K562 (cell line): Measurements from ENCODE around the gene SETD1B. TPM values are rescaled to one million over a fixed set of nuclear protein-coding genes. Genes with fewer than 3 reads are reported as not detected.

Source experiments
- ETV1 ChIP-seq: fragments of 450-650 bp; conservative IDR thresholded peaks from 2 replicates; pipeline ENCODE4 v1.6.1; 2016; ENCODE audit warnings: missing genetic modification characterization, control low read depth, low read depth, missing compliant biosample characterization
- FOS ChIP-seq: IDR thresholded peaks from 3 replicates; pipeline ENCODE4 v1.6.1; 2011; ENCODE audit not compliant: insufficient read length; ENCODE audit errors: extremely low read depth
- NBN ChIP-seq: fragments of 450-650 bp; IDR thresholded peaks from 2 replicates; pipeline ENCODE4 v1.6.1; 2016; ENCODE audit warnings: low read depth, mild to moderate bottlenecking
- OTX1 ChIP-seq: fragments of 450-650 bp; formaldehyde crosslinking; IDR thresholded peaks from 2 replicates; pipeline ENCODE4 v1.4.0; 2022; ENCODE audit warnings: mild to moderate bottlenecking
- RBM22 ChIP-seq: fragments of 200-400 bp; formaldehyde crosslinking; IDR thresholded peaks from 2 replicates; pipeline ENCODE4 v1.6.1; 2018; ENCODE audit warnings: low read length, low read depth; ENCODE audit not compliant: poor library complexity, severe bottlenecking
- ZNF57 ChIP-seq: fragments of 450-650 bp; formaldehyde crosslinking; IDR thresholded peaks from 2 replicates; pipeline ENCODE4 v1.4.0; 2020; ENCODE audit warnings: mild to moderate bottlenecking, moderate library complexity
- polyA plus RNA-seq, 8 experiments: library from polyadenylated mRNA; depleted of rRNA in 4 of 8; stranded (reverse) in 5 of 8; unstranded in 3 of 8; fragments of >200 nt; fragmentation: Nextera tagmentation in 2 of 8; fragmentation: Illumina TruSeq in 1 of 8; extraction: Ambion mirVana in 2 of 8; extraction: Trizol in 1 of 8; gene quantifications; 2 replicates each; pipeline versions ENCODE4 v1.2.1 to v1.2.3, GENCODE V29; 2011 to 2014; ENCODE audit warnings: inconsistent platforms in 1 of 8, missing spikeins in 1 of 8
- total RNA-seq, 7 experiments: library from RNA; depleted of rRNA in 6 of 7; stranded (reverse); fragments of >200 nt in 6 of 7; fragmentation: Illumina TruSeq in 2 of 7; extraction: Trizol in 2 of 7; gene quantifications; 2 replicates each; pipeline versions ENCODE4 v1.2.1 to v1.2.3, GENCODE V29; 2011 to 2021; ENCODE audit warnings: low replicate concordance in 1 of 7
- TF ChIP-seq, protein P1 (sequence below), 2 experiments: fragments of 150-350 bp in 1 of 2; IDR thresholded peaks; 2 replicates each; pipeline ENCODE4 v1.6.1; 2012 to 2016; ENCODE audit warnings: low read depth in 2 of 2, low read length in 2 of 2, mild to moderate bottlenecking in 1 of 2, moderate library complexity in 1 of 2
- TF ChIP-seq, protein P2 (sequence below): fragments of 250-450 bp; sonication (Bioruptor Pico); IDR thresholded peaks from 2 replicates; pipeline ENCODE4 v1.4.0; 2020; ENCODE audit warnings: mild to moderate bottlenecking
- TF ChIP-seq, protein P3 (sequence below), 2 experiments: fragments of 200-800 bp in 1 of 2; sonication (Bioruptor generic) in 1 of 2; sonication (generic) in 1 of 2; formaldehyde crosslinking in 1 of 2; IDR thresholded peaks in 1 of 2; conservative IDR thresholded peaks in 1 of 2; 2 replicates each; pipeline versions ENCODE4 v1.5.0 to v1.6.1; 2016 to 2020; ENCODE audit warnings: missing compliant biosample characterization in 1 of 2, missing genetic modification characterization in 1 of 2, missing genetic modification reagents in 1 of 2
- TF ChIP-seq, protein P4 (sequence below): fragments of 250-450 bp; sonication (Bioruptor Pico); IDR thresholded peaks from 2 replicates; pipeline ENCODE4 v1.8.0; 2022; ENCODE audit warnings: inconsistent platforms, mild to moderate bottlenecking, moderate library complexity, borderline replicate concordance
- TF ChIP-seq, protein P5 (sequence below): IDR thresholded peaks from 3 replicates; pipeline ENCODE4 v1.6.1; 2011; ENCODE audit warnings: borderline replicate concordance, mild to moderate bottlenecking, moderate library complexity; ENCODE audit not compliant: insufficient read length; ENCODE audit errors: extremely low read depth

Gene SETD1B
- total and polyA plus RNA-seq, 9 of the 15 experiments (the other 6 are each of a cell fraction or from before 2014, with no cell fraction given), result 0.48 to 26.6 (median 2.3) TPM

DNA sequence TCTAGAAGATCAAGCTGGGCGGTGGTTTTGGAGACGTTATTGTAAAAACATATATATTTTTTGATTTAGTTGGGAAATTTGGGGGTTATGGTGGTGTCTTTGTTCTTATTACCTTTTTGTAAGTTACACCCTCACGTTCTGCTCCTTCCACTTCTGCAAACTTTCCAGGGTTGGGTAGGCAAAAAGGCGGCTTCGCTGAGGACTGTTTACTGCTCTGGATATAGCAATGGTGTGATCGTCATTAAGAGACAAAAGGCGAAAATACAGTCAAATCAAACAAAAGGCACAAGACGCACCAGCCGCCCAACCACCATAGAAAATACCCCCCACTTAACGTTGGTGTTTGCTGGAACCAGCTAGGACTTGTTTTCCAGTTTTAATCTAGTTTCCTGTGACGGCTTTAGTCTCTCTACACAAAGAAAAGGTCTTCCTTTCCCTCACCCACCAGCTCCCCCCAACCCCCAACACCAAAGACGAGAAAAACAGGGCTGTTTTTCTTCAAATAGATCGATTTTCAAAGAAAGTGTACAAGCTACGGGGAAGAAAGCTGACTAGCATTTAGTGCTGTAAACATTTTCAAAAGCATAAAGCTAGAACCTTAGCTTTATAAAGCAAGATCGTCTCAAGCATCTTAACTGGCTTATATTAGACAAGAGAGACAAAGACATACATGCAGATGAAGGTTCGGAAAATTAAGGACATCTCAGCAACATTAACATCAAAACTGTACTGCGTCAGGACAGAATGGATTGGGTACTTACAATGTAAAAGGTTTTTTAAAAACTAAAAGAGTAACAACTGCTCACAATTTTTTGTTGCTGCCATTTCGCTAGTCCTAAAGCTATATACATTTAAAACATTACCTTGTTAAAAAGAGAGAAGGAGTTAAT, 2.0 kb upstream of the SETD1B start (continued):
- TF ChIP-seq RBM22 (no peak), FOS (no peak), ZNF57 (no peak), OTX1 (CRISPR knock-in tag) (no peak), NBN (no peak), ETV1 (tag) (0 out of 2 replicates have a peak, but pooled peaks have one; percentile 6)
- TF ChIP-seq, protein P1, sequence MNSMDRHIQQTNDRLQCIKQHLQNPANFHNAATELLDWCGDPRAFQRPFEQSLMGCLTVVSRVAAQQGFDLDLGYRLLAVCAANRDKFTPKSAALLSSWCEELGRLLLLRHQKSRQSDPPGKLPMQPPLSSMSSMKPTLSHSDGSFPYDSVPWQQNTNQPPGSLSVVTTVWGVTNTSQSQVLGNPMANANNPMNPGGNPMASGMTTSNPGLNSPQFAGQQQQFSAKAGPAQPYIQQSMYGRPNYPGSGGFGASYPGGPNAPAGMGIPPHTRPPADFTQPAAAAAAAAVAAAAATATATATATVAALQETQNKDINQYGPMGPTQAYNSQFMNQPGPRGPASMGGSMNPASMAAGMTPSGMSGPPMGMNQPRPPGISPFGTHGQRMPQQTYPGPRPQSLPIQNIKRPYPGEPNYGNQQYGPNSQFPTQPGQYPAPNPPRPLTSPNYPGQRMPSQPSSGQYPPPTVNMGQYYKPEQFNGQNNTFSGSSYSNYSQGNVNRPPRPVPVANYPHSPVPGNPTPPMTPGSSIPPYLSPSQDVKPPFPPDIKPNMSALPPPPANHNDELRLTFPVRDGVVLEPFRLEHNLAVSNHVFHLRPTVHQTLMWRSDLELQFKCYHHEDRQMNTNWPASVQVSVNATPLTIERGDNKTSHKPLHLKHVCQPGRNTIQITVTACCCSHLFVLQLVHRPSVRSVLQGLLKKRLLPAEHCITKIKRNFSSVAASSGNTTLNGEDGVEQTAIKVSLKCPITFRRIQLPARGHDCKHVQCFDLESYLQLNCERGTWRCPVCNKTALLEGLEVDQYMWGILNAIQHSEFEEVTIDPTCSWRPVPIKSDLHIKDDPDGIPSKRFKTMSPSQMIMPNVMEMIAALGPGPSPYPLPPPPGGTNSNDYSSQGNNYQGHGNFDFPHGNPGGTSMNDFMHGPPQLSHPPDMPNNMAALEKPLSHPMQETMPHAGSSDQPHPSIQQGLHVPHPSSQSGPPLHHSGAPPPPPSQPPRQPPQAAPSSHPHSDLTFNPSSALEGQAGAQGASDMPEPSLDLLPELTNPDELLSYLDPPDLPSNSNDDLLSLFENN (IDR thresholded peaks at IDR 0.05; ENCODE audit: low read depth in 2 of 2, low read length in 2 of 2), result no peak
- TF ChIP-seq, protein P2, sequence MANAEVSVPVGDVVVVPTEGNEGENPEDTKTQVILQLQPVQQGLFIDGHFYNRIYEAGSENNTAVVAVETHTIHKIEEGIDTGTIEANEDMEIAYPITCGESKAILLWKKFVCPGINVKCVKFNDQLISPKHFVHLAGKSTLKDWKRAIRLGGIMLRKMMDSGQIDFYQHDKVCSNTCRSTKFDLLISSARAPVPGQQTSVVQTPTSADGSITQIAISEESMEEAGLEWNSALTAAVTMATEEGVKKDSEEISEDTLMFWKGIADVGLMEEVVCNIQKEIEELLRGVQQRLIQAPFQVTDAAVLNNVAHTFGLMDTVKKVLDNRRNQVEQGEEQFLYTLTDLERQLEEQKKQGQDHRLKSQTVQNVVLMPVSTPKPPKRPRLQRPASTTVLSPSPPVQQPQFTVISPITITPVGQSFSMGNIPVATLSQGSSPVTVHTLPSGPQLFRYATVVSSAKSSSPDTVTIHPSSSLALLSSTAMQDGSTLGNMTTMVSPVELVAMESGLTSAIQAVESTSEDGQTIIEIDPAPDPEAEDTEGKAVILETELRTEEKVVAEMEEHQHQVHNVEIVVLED (CRISPR knock-in tag), result no peak
- TF ChIP-seq, protein P3, sequence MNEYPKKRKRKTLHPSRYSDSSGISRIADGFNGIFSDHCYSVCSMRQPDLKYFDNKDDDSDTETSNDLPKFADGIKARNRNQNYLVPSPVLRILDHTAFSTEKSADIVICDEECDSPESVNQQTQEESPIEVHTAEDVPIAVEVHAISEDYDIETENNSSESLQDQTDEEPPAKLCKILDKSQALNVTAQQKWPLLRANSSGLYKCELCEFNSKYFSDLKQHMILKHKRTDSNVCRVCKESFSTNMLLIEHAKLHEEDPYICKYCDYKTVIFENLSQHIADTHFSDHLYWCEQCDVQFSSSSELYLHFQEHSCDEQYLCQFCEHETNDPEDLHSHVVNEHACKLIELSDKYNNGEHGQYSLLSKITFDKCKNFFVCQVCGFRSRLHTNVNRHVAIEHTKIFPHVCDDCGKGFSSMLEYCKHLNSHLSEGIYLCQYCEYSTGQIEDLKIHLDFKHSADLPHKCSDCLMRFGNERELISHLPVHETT (CRISPR knock-in tag; conservative IDR thresholded peaks at IDR 0.05 in 1 of 2, IDR thresholded peaks at IDR 0.05 in 1 of 2), result no peak
- TF ChIP-seq, protein P4, sequence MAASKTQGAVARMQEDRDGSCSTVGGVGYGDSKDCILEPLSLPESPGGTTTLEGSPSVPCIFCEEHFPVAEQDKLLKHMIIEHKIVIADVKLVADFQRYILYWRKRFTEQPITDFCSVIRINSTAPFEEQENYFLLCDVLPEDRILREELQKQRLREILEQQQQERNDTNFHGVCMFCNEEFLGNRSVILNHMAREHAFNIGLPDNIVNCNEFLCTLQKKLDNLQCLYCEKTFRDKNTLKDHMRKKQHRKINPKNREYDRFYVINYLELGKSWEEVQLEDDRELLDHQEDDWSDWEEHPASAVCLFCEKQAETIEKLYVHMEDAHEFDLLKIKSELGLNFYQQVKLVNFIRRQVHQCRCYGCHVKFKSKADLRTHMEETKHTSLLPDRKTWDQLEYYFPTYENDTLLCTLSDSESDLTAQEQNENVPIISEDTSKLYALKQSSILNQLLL (CRISPR knock-in tag), result no peak
- TF ChIP-seq, protein P5, sequence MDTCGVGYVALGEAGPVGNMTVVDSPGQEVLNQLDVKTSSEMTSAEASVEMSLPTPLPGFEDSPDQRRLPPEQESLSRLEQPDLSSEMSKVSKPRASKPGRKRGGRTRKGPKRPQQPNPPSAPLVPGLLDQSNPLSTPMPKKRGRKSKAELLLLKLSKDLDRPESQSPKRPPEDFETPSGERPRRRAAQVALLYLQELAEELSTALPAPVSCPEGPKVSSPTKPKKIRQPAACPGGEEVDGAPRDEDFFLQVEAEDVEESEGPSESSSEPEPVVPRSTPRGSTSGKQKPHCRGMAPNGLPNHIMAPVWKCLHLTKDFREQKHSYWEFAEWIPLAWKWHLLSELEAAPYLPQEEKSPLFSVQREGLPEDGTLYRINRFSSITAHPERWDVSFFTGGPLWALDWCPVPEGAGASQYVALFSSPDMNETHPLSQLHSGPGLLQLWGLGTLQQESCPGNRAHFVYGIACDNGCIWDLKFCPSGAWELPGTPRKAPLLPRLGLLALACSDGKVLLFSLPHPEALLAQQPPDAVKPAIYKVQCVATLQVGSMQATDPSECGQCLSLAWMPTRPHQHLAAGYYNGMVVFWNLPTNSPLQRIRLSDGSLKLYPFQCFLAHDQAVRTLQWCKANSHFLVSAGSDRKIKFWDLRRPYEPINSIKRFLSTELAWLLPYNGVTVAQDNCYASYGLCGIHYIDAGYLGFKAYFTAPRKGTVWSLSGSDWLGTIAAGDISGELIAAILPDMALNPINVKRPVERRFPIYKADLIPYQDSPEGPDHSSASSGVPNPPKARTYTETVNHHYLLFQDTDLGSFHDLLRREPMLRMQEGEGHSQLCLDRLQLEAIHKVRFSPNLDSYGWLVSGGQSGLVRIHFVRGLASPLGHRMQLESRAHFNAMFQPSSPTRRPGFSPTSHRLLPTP, result no peak
